ENCODE data around the gene CLCA1.

CLCA1 gene

DNA sequence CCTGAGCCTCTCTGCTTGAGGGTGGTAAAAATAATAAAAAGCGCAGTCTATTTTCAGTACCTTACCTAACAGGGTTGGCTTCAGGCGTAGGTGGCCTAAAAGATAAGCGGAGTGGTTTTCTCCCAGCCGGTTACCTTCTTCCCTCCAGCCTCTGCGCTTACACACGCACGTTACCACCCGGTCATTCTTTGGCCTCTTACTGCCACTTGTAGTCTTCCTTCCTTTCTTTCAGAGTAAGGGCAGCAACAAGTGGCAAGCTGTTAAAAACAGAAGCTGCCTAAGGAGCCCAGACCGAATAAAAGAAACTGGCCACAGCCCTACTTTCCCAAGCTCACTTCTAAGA lies 35.4 kb downstream of the CLCA1 start:
- no peak for DNase-seq

DNA sequence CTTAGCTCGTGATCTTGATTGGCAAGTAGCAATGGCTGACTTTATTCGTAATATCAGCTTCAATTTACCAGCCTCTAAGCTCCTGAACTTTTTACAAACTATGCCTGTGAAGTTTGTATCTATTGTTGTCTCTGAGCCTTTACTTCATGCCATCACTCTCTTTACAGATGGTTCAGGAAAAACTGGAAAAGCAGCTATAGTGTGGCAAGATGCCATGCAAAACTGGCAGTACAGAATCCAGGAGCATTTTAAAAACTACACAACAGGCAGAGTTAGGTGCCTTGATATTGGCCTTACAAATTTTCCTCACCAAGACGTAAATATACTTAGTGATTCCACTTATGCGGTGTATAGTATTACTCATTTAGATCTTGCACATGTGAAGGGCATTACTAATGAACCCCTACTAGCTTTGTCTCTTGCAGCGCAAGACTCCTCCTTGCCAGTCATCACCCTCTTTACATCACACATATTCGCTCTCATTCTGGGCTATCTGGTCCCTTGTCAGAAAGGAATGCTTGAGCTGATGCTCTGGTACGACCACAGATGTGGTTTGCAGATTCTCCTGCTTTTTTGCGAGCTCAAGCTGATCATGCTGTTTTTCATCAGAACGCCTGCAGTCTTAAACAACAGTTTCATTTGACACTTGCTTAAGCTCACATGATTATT lies 36.3 kb downstream of the CLCA1 start:
- DNase-seq = no peak

DNA sequence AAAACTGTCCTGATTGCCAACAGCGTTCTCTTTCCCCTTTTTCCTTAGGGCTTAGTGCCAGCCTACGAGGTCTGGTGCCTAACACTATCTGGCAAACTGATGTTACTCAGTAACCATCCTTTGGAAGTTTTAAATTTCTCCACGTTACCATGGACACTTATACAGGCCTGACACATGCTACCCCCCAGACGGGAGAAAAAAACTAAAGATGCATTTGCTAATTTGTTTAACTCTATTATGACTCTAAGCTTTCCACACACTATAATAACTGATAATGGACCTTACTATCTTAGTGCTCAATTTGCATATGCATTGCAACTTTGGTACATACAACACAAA lies 36.8 kb downstream of the CLCA1 start:
- no peak for DNase-seq

DNA sequence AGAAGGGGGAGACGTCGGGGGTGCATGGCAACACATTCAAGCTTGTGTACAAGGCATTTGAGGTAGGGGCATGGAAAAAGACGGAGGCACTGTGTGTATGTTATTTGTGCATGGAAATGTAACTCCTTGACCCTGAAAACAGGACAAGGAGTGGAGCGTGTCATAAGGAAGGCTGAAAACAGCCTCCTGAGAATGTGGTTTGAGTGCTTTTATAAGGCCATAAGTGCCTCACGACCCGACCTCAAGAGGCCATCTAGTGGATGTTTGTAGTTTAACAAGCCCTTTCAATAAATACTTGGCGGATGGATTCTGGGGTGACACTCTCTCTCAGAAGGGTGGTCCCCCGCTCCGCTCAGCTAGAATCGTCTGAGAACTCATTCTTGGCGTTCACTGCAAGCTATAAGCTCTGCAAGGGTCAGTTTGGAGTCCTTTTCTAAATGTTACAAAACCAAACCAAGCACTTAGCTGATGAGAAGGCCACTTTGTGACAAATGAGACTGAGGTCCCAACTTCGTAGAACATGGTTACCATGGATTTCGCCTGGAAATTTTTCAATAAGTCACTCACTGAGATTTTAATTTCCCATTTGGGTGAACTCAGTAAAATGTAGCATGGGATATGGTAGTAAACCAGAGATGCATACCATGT lies 39.3 kb downstream of the CLCA1 start:
- DNase-seq = no peak

DNA sequence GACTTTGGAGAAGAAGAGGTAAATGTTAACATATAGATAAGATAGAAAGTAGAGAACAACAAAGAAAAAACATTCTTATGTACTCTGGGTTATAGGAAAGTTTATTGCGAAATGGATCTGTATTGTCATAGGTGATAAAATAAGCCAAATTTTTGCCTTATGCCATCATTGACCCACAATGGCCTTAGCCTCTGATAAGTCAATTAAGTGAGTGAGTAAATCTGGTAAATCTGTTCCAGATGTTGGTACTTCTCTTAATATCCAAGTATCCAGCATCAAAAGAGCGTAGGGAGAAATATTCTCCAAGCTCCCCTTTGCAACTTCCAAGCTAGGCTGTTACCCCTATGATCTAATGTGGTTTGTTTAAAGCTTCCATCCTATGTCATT lies 39.8 kb downstream of the CLCA1 start:
- no peak for DNase-seq

GRCh38 chr1:86515597-86515996 lies 46.9 kb downstream of the CLCA1 start:
- DNase-seq = no peak

DNA sequence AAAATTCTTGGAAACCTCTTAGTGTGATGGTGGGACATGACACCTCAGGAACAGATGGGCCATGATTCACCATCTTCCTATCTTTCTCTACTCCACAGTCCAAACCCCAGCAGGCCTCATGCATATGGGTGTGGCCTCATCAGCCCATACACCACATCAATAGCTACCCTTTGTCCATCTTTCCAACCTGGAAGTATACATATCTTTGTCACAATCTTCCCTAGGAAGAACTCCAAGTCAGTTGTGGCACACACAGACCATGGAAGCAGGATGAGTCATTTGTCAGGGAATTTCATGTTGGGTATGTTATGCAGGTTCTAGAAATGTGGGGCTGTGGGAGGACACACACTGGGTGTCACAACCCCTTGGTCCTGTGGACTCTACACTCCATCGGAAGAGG lies 47.6 kb downstream of the CLCA1 start:
- no peak for DNase-seq

- DNase-seq = no peak
Observed at GRCh38 chr1:86517336-86517735, 48.6 kb downstream of the CLCA1 start.

- no peak for DNase-seq
Observed at GRCh38 chr1:86520789-86521521, 52.2 kb downstream of the CLCA1 start.

GRCh38 chr1:86521522-86521891 lies 52.8 kb downstream of the CLCA1 start:
- DNase-seq = no peak

DNA sequence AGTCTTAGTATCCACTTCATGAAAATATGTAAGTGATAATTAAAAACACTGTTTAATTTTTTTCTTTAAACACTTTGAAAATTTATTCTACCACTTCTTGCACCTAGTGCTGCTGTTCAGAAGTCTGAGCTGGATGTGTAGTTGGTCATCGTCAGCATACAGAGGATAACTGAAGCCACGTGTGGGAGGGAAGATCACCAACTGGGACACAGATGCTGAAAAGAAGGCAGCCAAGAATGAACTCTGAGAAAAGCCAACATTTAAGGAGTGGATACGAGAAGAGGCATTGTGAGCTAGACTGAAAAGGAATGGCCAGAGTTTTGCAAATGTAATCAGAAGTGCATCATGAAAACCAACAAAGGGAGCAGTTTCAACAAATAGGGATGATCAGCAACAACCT lies 53.5 kb downstream of the CLCA1 start:
- DNase-seq = no peak

DNA sequence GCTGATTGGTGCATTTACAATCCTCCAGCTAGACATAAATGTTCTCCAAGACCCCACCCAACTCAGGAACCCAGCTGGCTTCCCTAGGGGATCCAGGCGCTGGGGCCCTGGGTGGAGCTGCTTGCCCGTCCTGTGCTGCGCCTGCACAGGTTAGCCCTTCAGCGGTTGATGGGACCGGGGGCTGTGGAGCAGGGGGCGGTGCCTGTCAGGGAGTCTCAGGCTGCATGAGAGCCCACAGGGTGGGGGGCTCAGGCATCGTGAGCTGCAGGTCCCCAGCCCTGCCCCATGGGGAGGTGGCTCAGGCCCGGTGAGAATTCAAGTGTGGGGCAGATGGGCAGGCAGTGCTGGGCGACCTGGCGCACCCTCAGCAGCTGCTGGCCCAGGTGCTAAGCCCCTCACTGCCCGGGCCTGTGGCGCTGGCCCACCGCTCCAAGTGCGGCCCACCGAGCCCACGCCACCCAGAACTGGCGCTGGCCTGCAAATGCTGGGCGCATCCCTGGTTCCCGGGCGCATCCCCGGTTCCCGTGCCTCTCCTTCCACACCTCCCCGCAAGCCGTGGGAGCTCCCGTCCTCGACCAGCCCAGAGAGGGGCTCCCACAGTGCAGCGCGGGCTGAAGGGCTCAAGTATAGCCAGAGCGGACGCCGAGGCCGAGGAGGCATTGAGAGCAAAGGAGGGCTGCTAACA lies 55.1 kb downstream of the CLCA1 start:
- DNase-seq = no peak

DNA sequence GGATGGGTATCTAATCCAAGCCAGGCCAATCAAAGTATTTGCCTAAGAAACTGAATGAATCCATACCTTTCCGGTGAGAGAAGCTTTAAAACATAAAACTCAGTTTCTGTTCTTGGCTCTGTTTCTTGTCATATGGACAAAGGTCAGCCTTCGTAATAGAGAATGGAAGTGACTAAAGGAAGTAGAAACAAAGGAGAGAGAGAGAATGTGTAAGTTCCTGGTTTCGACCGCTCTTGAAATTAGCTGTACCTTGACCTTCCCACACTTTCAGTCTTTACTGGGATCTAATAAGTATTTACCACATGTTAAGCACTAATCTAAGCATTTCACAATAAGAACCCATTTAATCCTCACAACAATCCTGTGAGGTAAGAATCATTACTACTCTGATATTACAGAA lies 58.6 kb downstream of the CLCA1 start:
- DNase-seq = no peak

- no peak for DNase-seq
Observed at GRCh38 chr1:86530211-86530845, 61.6 kb downstream of the CLCA1 start.

DNA sequence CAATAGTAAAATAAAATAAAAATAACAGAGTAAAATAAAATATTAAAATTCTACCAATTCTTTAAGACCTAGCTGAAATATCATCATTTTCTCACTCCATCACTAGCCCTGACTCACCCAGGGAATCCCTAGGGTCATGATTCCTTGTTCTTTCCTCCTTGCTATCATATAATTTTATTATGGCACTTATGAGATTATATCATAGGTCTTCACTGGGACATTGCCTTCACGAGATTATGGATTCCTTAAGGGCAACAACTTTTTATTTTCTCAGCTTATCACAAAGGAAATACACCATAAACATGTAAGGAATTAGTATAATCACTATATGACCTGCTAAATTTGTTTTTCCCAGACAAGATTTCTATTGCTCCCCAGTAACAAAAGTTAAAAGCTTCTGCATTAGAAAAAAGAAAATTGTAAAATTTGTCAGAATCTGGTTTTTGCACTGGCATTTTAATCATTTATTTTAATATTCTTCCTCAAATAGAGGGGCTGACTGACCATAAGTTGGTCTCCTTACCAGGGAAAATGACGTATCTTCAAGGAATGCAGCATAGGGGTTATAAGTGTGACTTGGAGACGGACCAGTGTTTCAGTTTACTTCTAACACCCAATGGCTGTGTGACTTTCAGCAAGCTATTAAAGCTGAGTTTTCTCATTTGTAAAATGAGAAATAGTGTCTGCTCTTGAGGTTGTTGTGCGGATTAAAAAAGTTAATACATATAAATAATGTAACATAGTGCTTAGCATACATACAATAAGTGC lies 69.4 kb downstream of the CLCA1 start:
- no peak for DNase-seq

DNA sequence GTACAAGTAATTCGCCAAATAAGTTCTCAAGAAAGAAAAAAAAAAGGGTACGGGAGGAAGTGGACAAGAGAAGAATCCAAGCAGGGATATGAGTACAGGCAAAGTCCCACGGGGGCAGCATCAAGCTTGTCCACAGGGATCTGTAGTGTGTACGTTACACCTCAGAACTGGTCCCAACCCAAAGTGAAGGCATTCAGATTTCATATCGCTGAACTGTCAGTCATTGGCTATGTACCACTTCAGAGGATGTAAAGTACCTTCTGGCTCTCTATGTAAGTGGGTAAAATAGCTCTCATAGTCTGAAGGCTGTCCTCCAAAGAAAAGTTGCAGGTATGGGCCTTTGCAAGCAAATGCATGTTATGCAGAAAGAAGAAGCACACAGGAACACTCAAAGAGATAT lies 70.0 kb downstream of the CLCA1 start:
- DNase-seq = no peak

DNA sequence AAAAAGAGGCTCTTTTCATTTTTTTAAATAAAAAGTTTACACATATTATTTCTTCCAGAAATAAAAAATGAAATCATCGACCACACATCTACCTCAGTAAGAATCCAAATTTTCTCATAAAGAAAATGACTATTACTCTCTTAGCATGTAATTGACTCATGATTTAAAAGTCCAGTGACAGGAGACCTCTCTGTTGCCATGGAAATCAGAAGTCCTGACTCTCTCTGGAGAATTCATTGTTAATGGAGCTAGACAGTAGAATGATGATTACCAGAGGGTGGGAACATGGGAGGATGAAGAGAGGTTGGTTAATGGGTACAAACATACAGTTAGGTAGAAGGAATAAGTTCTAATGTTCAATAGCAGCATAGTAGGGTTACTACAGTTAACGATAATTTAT lies 73.1 kb downstream of the CLCA1 start:
- no peak for DNase-seq

- no peak for DNase-seq
Observed at GRCh38 chr1:86542631-86543030, 73.9 kb downstream of the CLCA1 start.

DNA sequence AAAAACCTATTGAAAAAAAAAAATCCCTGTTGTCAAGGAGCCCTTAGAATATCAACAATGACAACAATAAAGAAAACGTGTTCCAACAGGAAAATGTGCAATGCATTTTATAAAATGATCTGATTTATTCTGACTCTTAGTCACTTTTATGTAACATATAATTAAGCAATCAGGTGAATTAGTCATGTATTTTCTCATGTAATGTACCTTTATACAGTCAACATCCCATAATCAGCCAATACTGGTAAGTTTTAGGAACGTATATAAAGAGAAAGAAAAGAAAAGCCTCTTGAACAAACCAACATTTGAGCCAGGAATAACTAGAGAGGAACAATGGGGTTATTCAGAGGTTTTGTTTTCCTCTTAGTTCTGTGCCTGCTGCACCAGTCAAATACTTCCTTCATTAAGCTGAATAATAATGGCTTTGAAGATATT lies 78.1 kb downstream of the CLCA1 start, which contains the start of gene CLCA4:
TSS of gene CLCA4 (plus strand) at position 292 of the 435 bp plus-strand sequence. CDS start at position 334, 42 bp downstream.
- DNase-seq = no peak

DNA sequence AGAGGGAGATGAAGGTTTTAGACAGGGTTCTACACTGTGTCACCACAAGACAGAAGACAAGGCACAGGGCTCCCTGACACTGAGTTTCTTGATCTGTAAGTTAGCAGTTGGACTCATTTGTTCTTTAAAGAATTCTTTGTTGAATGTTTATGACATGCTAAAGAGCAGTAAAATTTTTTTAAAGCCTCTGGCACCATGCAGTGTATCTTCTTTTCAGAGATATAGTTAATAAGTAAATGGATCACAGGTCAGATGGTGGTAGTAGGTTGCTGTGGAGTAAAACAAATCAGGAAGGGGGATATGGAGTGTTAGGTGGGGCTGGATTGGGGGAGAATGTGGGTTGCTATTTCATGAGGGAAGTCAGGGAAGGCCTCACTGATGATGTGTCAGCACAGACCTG lies 80.1 kb downstream of the CLCA1 start:
- no peak for DNase-seq
